SK-N-MC (cell line): ENCODE results near the gene PRSS56.

Experiments
- DNase-seq: peaks from one replicate; pipeline ENCODE4 v3.0.0-alpha.2; 2011; ENCODE audit warnings: low read depth, low spot score
- H3K27ac ChIP-seq: fragments of 200-600 bp; sonication (generic); 2 replicates; pipeline ENCODE4 v1.5.1; 2016; ENCODE audit warnings: mixed run types
- H3K36me3 ChIP-seq: fragments of 200-600 bp; sonication (generic); 2 replicates; pipeline ENCODE4 v1.6.1; 2017; ENCODE audit warnings: antibody characterized with exemption, low read length, mixed read lengths; ENCODE audit not compliant: insufficient read depth
- H3K4me3 ChIP-seq: fragments of 200-600 bp; sonication (generic); 2 replicates; pipeline ENCODE4 v1.5.1; 2016
- H3K9ac ChIP-seq: fragments of 200-600 bp; sonication (generic); 2 replicates; pipeline ENCODE4 v1.8.0; 2017; ENCODE audit warnings: mixed run types, mixed read lengths; ENCODE audit not compliant: insufficient read length
- H3K9me3 ChIP-seq: fragments of 200-600 bp; sonication (generic); 2 replicates; pipeline ENCODE4 v1.6.1; 2017; ENCODE audit warnings: low read depth, mild to moderate bottlenecking, antibody characterized with exemption, low read length, moderate library complexity, mixed read lengths
- EZH2 ChIP-seq: fragments of 200-600 bp; sonication (generic); IDR thresholded peaks from one replicate; pipeline ENCODE4 v1.6.1; 2017; ENCODE audit warnings: antibody characterized with exemption
- FOXP2 ChIP-seq: optimal IDR thresholded peaks from 2 replicates; pipeline ENCODE3; 2011; ENCODE audit warnings: mild to moderate bottlenecking, moderate library complexity; ENCODE audit not compliant: insufficient read depth; ENCODE audit errors: extremely low read length, control extremely low read depth
- POLR2AphosphoS5 ChIP-seq: IDR thresholded peaks from 2 replicates; pipeline ENCODE4 v1.6.1; 2012; ENCODE audit warnings: mild to moderate bottlenecking, low read depth, low read length, borderline replicate concordance

The PRSS56 gene

DNA sequence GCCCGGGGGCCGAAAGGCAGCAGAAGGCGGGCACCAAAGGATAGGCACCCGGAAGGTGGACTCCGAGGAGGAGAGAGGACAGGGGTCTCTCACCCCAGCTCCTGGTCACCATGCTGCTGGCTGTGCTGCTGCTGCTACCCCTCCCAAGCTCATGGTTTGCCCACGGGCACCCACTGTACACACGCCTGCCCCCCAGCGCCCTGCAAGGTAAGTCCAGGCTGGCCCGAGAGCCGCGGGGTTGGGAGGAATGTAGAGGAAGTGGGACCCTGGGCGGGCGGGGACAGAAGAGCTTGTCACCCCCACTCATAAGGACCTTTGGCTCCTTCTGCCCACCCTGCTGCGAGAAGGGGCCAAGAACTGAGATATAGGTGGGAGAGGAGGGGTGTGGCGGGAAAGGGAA is 301 bp downstream of the PRSS56 start:
- no peaks in the 10 kb centered on the region for H3K9me3 ChIP-seq
- H3K27ac ChIP-seq: no peak overlapping the region
- H3K36me3 ChIP-seq: no peaks in the 10 kb centered on the region
- H3K9ac ChIP-seq: no peak overlapping the region
- no peak for DNase-seq
- TF ChIP-seq FOXP2: no peak
- no peak for TF ChIP-seq EZH2
- no peak for TF ChIP-seq POLR2AphosphoS5
- H3K4me3 ChIP-seq: no peak overlapping the region

DNA sequence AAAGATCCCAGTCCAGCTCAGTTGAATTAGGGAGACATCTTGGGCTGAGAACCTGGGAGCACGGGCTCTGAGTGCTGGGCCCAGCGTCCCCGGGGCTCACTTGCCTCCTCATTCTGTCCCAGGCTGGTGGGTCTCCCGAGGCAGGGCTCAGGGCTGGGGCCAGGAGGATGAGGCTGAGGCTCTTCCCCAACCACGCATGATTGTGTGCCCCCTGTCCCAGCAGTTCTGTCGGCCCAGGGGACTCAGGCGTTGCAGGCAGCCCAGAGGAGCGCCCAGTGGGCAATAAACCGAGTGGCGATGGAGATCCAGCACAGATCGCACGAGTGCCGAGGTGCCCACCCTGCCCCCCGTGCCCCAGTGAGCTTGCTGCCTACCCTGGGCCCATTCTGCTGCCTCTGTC is 910 bp downstream of the PRSS56 start:
- Histone ChIP-seq H3K9me3 (no peaks in the 10 kb centered on the region), H3K4me3 (no peak overlapping the region), H3K27ac (no peak overlapping the region), H3K9ac (no peak overlapping the region), H3K36me3 (no peaks in the 10 kb centered on the region)
- no peak for DNase-seq
- TF ChIP-seq POLR2AphosphoS5: no peak
- TF ChIP-seq FOXP2: no peak
- no peak for TF ChIP-seq EZH2

DNA sequence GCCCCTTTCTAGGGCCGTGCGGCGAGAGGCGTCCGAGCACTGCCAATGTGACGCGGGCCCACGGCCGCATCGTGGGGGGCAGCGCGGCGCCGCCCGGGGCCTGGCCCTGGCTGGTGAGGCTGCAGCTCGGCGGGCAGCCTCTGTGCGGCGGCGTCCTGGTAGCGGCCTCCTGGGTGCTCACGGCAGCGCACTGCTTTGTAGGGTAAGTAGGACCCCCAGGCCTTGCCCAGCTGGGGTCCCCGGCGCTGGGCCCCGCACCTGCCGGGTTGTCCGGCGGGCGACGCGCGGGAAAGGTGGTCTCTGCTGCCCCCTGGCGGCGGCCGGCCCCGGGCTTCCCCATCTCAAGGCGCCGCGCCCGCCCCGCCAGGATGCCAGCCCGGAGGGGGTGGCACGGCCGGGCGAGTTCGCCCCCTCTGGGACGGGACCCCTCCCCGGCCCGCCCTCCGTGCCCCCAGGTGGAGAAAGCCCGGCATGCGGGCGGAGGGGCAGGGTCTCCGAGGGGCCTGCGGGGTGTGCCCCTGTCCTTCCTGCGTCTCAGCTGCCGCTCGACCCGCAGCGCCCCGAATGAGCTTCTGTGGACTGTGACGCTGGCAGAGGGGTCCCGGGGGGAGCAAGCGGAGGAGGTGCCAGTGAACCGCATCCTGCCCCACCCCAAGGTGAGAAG is 1.9 kb downstream of the PRSS56 start:
- TF ChIP-seq FOXP2 (no peak), EZH2 (no peak), POLR2AphosphoS5 (no peak)
- Histone ChIP-seq H3K4me3 (peak overlapping the region; percentile 28; the same call in 1 of the 2 replicates), H3K36me3 (no peaks in the 10 kb centered on the region), H3K9me3 (no peaks in the 10 kb centered on the region), H3K27ac (no peak overlapping the region), H3K9ac (no peak overlapping the region)
- DNase-seq: no peak

DNA sequence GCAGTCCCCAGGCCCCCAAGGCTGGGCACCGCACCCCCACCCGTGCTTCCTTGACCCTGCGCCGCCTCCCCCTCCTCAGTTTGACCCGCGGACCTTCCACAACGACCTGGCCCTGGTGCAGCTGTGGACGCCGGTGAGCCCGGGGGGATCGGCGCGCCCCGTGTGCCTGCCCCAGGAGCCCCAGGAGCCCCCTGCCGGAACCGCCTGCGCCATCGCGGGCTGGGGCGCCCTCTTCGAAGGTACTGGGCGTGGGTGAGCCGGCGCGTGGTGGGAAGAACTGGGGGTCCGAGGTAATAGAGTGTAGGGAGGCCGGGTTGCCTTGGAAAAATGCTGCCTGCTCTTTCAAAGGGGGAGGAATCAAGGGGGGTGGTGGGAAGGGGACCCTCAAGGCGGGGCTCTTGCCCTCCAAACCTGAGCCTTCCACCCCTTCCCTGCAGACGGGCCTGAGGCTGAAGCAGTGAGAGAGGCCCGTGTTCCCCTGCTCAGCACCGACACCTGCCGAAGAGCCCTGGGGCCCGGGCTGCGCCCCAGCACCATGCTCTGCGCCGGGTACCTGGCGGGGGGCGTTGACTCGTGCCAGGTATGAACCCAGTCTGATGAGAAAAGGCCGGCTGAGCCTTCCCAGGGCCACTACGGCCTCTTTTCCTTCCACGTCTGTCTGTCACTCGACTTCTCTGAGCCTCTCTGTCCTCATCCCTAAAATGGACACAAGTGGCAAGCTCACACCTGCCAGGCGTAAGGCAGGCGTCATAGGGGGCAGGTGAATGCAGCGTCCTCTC is 2.6 kb downstream of the PRSS56 start:
- no peak for DNase-seq
- H3K36me3 ChIP-seq: no peaks in the 10 kb centered on the region
- peak overlapping the region; percentile 28; the same call in 1 of the 2 replicates for H3K4me3 ChIP-seq
- no peak for TF ChIP-seq EZH2
- no peak for TF ChIP-seq POLR2AphosphoS5
- no peak for TF ChIP-seq FOXP2
- no peak overlapping the region for H3K27ac ChIP-seq
- no peak overlapping the region for H3K9ac ChIP-seq
- no peaks in the 10 kb centered on the region for H3K9me3 ChIP-seq

DNA sequence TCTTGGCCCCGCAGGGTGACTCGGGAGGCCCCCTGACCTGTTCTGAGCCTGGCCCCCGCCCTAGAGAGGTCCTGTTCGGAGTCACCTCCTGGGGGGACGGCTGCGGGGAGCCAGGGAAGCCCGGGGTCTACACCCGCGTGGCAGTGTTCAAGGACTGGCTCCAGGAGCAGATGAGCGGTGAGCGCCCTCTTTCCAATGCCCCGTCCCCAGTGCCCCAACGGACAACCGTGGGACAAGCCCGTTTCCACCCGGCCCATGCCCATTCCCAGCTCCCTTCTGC is 3.2 kb downstream of the PRSS56 start:
- no peak for DNase-seq
- Histone ChIP-seq H3K9me3 (no peaks in the 10 kb centered on the region), H3K9ac (no peak overlapping the region), H3K27ac (no peak overlapping the region), H3K4me3 (no peak overlapping the region), H3K36me3 (no peaks in the 10 kb centered on the region)
- TF ChIP-seq EZH2: peak; percentile 52
- no peak for TF ChIP-seq FOXP2

DNA sequence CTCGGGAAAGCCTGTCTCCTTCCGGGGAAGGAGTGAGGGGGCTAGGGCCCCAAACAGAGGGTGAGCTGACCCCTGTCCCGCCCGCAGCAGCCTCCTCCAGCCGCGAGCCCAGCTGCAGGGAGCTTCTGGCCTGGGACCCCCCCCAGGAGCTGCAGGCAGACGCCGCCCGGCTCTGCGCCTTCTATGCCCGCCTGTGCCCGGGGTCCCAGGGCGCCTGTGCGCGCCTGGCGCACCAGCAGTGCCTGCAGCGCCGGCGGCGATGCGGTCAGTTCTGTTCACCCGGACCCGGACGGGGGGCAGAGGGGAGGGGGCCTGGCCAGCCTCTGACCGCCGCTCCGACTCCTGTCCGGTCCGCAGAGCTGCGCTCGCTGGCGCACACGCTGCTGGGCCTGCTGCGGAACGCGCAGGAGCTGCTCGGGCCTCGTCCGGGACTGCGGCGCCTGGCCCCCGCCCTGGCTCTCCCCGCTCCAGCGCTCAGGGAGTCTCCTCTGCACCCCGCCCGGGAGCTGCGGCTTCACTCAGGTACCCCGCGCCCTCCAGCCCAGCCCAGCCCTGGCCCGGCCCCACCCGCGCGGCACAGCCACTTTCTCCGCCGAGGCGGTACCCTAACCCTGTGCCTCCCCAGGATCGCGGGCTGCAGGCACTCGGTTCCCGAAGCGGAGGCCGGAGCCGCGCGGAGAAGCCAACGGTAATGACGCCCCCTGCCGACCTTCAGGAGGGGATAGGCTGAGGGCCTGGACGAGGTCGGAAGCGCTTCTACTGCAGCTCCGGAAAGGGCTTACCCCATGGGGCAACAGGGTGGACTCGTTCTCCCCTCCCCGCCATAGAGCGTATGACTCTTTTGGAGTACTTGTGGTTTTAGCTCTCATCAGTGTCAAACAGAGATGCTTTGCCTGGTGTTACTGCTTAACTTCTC is 3.8 kb downstream of the PRSS56 start:
- H3K27ac ChIP-seq: no peak overlapping the region
- no peaks in the 10 kb centered on the region for H3K36me3 ChIP-seq
- TF ChIP-seq EZH2 (no peak), POLR2AphosphoS5 (no peak), FOXP2 (no peak)
- peak overlapping the region; percentile 43 for H3K4me3 ChIP-seq
- no peak overlapping the region for H3K9ac ChIP-seq
- no peak for DNase-seq
- H3K9me3 ChIP-seq: no peaks in the 10 kb centered on the region

DNA sequence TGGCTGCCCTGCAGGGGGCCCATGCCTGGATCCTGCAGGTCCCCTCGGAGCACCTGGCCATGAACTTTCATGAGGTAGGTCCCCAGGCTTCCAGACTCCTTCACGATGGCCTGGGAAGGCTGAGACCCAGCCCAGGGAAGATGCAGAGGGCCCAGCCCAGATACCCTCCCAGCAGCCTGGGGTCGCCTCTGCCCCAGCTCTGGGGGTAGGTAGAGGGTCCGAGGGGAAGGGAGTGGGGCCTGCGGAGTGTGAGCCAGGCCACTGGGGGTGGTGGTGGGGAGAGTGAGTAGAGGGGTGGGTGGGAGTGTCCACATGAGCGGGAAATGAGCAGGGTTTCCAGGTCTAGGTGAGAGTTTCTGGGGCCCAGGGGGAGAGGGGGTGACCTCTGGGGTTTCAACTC is 4.6 kb downstream of the PRSS56 start:
- TF ChIP-seq EZH2: no peak
- no peak for DNase-seq
- Histone ChIP-seq H3K36me3 (no peaks in the 10 kb centered on the region), H3K9me3 (no peaks in the 10 kb centered on the region), H3K9ac (no peak overlapping the region), H3K27ac (no peak overlapping the region), H3K4me3 (no peak overlapping the region)

DNA sequence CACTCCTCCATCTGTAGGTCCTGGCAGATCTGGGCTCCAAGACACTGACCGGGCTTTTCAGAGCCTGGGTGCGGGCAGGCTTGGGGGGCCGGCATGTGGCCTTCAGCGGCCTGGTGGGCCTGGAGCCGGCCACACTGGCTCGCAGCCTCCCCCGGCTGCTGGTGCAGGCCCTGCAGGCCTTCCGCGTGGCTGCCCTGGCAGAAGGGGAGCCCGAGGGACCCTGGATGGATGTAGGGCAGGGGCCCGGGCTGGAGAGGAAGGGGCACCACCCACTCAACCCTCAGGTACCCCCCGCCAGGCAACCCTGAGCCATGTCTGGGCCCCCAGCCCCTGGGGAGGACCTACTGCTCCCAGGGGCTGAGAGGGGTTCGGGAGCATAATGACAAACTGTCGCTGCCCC is 5.0 kb downstream of the PRSS56 start:
- H3K27ac ChIP-seq: no peak overlapping the region
- H3K36me3 ChIP-seq: no peaks in the 10 kb centered on the region
- TF ChIP-seq FOXP2 (no peak), POLR2AphosphoS5 (no peak), EZH2 (no peak)
- no peak overlapping the region for H3K4me3 ChIP-seq
- DNase-seq: no peak
- no peak overlapping the region for H3K9ac ChIP-seq
- no peaks in the 10 kb centered on the region for H3K9me3 ChIP-seq
